ENCODE data around the gene LTF. TPM values are rescaled to one million over a fixed set of nuclear protein-coding genes. Genes with fewer than 3 reads are reported as not detected.
"Not testable (repeated sequence)": the region's sequence is repeated elsewhere in the genome, so short reads cannot be mapped to it uniquely, and the experiment has no call there.

Gene LTF
- total RNA-seq, 2 experiments from 2014 or later = not detected

DNA sequence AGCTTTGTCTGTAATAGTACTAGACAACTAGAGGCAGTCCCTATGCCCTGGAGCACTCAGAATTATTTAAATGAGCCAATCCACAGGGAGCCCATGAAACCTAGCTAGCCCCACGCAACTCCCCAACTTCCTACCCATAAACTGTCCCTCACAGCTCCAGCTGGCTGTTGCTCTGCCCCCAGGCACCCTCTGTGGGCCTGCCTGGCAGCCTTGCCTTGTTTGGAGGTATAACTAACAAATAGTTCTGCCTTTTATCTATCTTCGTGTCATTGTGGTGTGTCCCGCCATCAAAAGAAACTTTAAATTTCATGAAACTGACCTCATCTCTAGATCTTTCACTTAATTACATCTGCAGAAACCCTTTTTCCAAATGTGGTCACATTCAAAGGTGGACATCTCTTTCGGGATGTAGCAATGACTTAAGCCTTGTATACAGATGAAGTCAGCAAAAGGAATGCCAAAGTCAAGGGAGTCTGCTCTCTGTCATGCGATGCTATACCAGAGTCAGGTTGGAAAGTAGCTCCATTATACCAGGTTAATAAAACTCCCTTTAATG, 31.3 kb upstream of the LTF start:
- ChIA-PET CTCF (ENCODE audit: unreplicated experiment) (interaction anchor here (0.8 to 1.2 kb wide), 2 partner anchors 42 to 47 kb away, joined by 3 to 4 read pairs; no protein-coding TSS in a partner anchor), POLR2A (interaction anchor here (0.6 to 7.8 kb wide), 5 partner anchors 42 to 189 kb away, joined by 3 to 70 read pairs (median 4); no protein-coding TSS in a partner anchor)
- TF ChIP-seq EZH2phosphoT487 (IDR thresholded peaks at IDR 0.05; ENCODE audit: borderline replicate concordance, low read depth, low read length) = no peak
- TF ChIP-seq, protein P1, sequence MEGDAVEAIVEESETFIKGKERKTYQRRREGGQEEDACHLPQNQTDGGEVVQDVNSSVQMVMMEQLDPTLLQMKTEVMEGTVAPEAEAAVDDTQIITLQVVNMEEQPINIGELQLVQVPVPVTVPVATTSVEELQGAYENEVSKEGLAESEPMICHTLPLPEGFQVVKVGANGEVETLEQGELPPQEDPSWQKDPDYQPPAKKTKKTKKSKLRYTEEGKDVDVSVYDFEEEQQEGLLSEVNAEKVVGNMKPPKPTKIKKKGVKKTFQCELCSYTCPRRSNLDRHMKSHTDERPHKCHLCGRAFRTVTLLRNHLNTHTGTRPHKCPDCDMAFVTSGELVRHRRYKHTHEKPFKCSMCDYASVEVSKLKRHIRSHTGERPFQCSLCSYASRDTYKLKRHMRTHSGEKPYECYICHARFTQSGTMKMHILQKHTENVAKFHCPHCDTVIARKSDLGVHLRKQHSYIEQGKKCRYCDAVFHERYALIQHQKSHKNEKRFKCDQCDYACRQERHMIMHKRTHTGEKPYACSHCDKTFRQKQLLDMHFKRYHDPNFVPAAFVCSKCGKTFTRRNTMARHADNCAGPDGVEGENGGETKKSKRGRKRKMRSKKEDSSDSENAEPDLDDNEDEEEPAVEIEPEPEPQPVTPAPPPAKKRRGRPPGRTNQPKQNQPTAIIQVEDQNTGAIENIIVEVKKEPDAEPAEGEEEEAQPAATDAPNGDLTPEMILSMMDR (conservative IDR thresholded peaks at IDR 0.05; ENCODE audit: low read length) = no peak
- DNase-seq (ENCODE audit: low spot score) = no peak
- H3K9me3 ChIP-seq (ENCODE audit: low read length) = no peaks in the 10 kb centered on the region; the same call in 1 of the 2 replicates
- intact Hi-C loops (cut with micrococcal nuclease; ENCODE audit: unreplicated experiment) = no loop called here
- H3K4me3 ChIP-seq (ENCODE audit: low read depth, low read length, poor library complexity, severe bottlenecking) = no peak overlapping the region
- no peaks in the 10 kb centered on the region for H3K9me2 ChIP-seq (ENCODE audit: insufficient read depth, low read length)
- H3K36me3 ChIP-seq (ENCODE audit: insufficient read depth, low read length) = no peaks in the 10 kb centered on the region
- H3K4me1 ChIP-seq (ENCODE audit: insufficient read depth, low read length, poor library complexity, severe bottlenecking) = peaks cover 77% of the 10 kb centered on the region
- no peaks in the 10 kb centered on the region for H4K20me1 ChIP-seq (ENCODE audit: insufficient read depth, low read length)
- H3K4me2 ChIP-seq (ENCODE audit: low read length) = no peak overlapping the region
- H3K79me2 ChIP-seq (ENCODE audit: insufficient read depth, low read depth, low read length) = no peaks in the 10 kb centered on the region
- H3K27ac ChIP-seq (ENCODE audit: low read depth, low read length, poor library complexity, severe bottlenecking) = no peak overlapping the region
- no TSS peak for BruUV-seq (replicated peaks)
- no peak overlapping the region for H2AFZ ChIP-seq (ENCODE audit: low read length)

DNA sequence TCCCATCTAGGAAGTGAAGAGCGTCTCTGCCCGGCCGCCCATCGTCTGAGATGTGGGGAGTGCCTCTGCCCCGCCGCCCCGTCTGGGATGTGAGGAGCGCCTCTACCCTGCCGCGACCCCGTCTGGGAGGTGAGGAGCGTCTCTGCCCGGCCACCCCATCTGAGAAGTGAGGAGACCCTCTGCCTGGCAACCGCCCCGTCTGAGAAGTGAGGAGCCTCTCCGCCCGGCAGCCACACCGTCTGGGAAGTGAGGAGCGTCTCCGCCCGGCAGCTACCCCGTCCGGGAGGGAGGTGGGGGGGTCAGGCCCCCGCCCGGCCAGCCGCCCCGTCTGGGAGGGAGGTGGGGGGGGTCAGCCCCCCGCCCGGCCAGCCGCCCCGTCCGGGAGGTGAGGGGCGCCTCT, 29.8 kb upstream of the LTF start:
- H3K4me2 ChIP-seq (ENCODE audit: low read length); H3K36me3 ChIP-seq (ENCODE audit: insufficient read depth, low read length); BruUV-seq (replicated peaks); POLR2A ChIA-PET; H3K27ac ChIP-seq (ENCODE audit: low read depth, low read length, poor library complexity, severe bottlenecking); DNase-seq (ENCODE audit: low spot score); intact Hi-C loops (cut with micrococcal nuclease; ENCODE audit: unreplicated experiment); CTCF ChIA-PET (ENCODE audit: unreplicated experiment); H3K9me3 ChIP-seq (ENCODE audit: low read length); H2AFZ ChIP-seq (ENCODE audit: low read length); H3K79me2 ChIP-seq (ENCODE audit: insufficient read depth, low read depth, low read length); H3K9me2 ChIP-seq (ENCODE audit: insufficient read depth, low read length); H4K20me1 ChIP-seq (ENCODE audit: insufficient read depth, low read length); H3K4me3 ChIP-seq (ENCODE audit: low read depth, low read length, poor library complexity, severe bottlenecking): not testable (repeated sequence)
- H3K4me1 ChIP-seq (ENCODE audit: insufficient read depth, low read length, poor library complexity, severe bottlenecking) = peaks cover 76% of the 10 kb centered on the region

DNA sequence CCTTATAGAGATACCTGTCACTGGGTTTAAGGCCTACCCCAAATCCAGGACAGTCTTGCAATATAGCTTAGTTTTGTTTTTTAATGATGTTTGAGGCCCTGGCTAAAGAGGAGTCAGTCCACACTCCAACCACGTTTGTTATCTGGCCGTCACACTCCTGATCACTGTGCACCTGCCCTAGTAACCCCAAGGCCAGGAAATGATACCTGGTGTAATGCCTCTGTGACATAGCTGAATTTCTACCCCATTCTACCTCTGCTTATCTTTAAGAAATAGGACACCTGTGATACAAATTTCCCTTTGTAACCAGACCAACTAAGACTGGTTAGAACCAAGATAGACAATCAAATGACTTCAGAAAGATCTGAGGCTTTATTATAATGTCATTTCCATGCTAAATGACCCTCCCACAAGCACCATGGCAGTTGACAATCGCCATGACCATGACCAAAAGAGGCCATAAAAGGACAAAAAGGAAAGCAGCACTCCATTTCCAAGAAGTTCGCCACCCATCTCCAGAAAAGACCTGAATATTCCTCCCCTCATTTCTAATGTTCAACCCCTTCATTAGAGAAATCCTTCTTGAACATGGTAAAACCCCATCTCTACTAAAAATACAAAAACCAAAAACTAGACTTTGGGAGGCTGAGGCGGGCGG, 28.3 kb upstream of the LTF start:
- Histone ChIP-seq H3K79me2 (ENCODE audit: insufficient read depth, low read depth, low read length) (no peaks in the 10 kb centered on the region), H4K20me1 (ENCODE audit: insufficient read depth, low read length) (no peaks in the 10 kb centered on the region), H2AFZ (ENCODE audit: low read length) (peak overlapping the region; percentile 16; the same call in 1 of the 2 replicates), H3K9me2 (ENCODE audit: insufficient read depth, low read length) (no peaks in the 10 kb centered on the region), H3K27ac (ENCODE audit: low read depth, low read length, poor library complexity, severe bottlenecking) (peak overlapping the region; percentile 37), H3K4me3 (ENCODE audit: low read depth, low read length, poor library complexity, severe bottlenecking) (no peak overlapping the region), H3K4me1 (ENCODE audit: insufficient read depth, low read length, poor library complexity, severe bottlenecking) (peaks cover 69% of the 10 kb centered on the region), H3K4me2 (ENCODE audit: low read length) (peak overlapping the region; percentile 41), H3K36me3 (ENCODE audit: insufficient read depth, low read length) (no peaks in the 10 kb centered on the region), H3K9me3 (ENCODE audit: low read length) (no peaks in the 10 kb centered on the region; the same call in 1 of the 2 replicates)
- no peak for TF ChIP-seq EZH2phosphoT487 (IDR thresholded peaks at IDR 0.05; ENCODE audit: borderline replicate concordance, low read depth, low read length)
- TF ChIP-seq, protein P1 (conservative IDR thresholded peaks at IDR 0.05; ENCODE audit: low read length) = no peak
- peak; percentile 41 for DNase-seq (ENCODE audit: low spot score)
- no TSS peak for BruUV-seq (replicated peaks)
- ChIA-PET POLR2A (interaction anchor here (0.8 to 2.3 kb wide), 7 partner anchors 19 to 69 kb away, joined by 3 to 21 read pairs (median 3); no protein-coding TSS in a partner anchor), CTCF (ENCODE audit: unreplicated experiment) (interaction anchor here (0.6 to 1.0 kb wide), 2 partner anchors 57 to 65 kb away, joined by 3 read pairs; no protein-coding TSS in a partner anchor)
- intact Hi-C loops (cut with micrococcal nuclease; ENCODE audit: unreplicated experiment) = no loop called here
